Measurements from ENCODE around the gene TTLL3.
"Not testable (repeated sequence)": the region's sequence is repeated elsewhere in the genome, so short reads cannot be mapped to it uniquely, and the experiment has no call there.

The TTLL3 gene

GRCh38 chr3:9861626-9862130, 51.6 kb downstream of the TTLL3 start:
- no peak overlapping the region for H3K9ac ChIP-seq
- H3K36me3 ChIP-seq (ENCODE audit: control insufficient read depth, insufficient read depth, low read length): no peaks in the 10 kb centered on the region
- H3K27ac ChIP-seq: no peak overlapping the region
- no peaks in the 10 kb centered on the region for H3K4me1 ChIP-seq
- H2AFZ ChIP-seq: no peak overlapping the region
- no peak for TF ChIP-seq CTCF (IDR thresholded peaks at IDR 0.05)
- no peak overlapping the region for H3K4me3 ChIP-seq (ENCODE audit: low read depth, low read length)
- no peak overlapping the region for H3K4me2 ChIP-seq (ENCODE audit: low read length)
- no peaks in the 10 kb centered on the region for H3K79me2 ChIP-seq
- no peaks in the 10 kb centered on the region for H3K9me3 ChIP-seq (ENCODE audit: control insufficient read depth, low read length)
- no peaks in the 10 kb centered on the region for H3K27me3 ChIP-seq (ENCODE audit: control insufficient read depth, insufficient read depth, low read length)

- peak overlapping the region; percentile 71 for H3K4me2 ChIP-seq (ENCODE audit: low read length)
- H3K79me2 ChIP-seq: no peaks in the 10 kb centered on the region
- peak overlapping the region; percentile 92 for H2AFZ ChIP-seq
- no peaks in the 10 kb centered on the region for H3K4me1 ChIP-seq
- no peaks in the 10 kb centered on the region for H3K36me3 ChIP-seq (ENCODE audit: control insufficient read depth, insufficient read depth, low read length)
- peak; percentile 53 for TF ChIP-seq CTCF (IDR thresholded peaks at IDR 0.05)
- no peak overlapping the region for H3K9ac ChIP-seq
- no peak overlapping the region for H3K4me3 ChIP-seq (ENCODE audit: low read depth, low read length)
- H3K27ac ChIP-seq: no peak overlapping the region
- H3K9me3 ChIP-seq (ENCODE audit: control insufficient read depth, low read length): no peaks in the 10 kb centered on the region
- no peaks in the 10 kb centered on the region for H3K27me3 ChIP-seq (ENCODE audit: control insufficient read depth, insufficient read depth, low read length)
Measured at GRCh38 chr3:9862391-9863057, 52.5 kb downstream of the TTLL3 start.

GRCh38 chr3:9863058-9863772, 53.2 kb downstream of the TTLL3 start:
- H3K4me1 ChIP-seq: no peaks in the 10 kb centered on the region
- H3K4me3 ChIP-seq (ENCODE audit: low read depth, low read length): no peak overlapping the region
- no peaks in the 10 kb centered on the region for H3K79me2 ChIP-seq
- no peaks in the 10 kb centered on the region for H3K27me3 ChIP-seq (ENCODE audit: control insufficient read depth, insufficient read depth, low read length)
- H3K4me2 ChIP-seq (ENCODE audit: low read length): no peak overlapping the region
- peak overlapping the region; percentile 92 for H2AFZ ChIP-seq
- no peak overlapping the region for H3K27ac ChIP-seq
- H3K36me3 ChIP-seq (ENCODE audit: control insufficient read depth, insufficient read depth, low read length): no peaks in the 10 kb centered on the region
- H3K9me3 ChIP-seq (ENCODE audit: control insufficient read depth, low read length): no peaks in the 10 kb centered on the region
- no peak overlapping the region for H3K9ac ChIP-seq
- no peak for TF ChIP-seq CTCF (IDR thresholded peaks at IDR 0.05)

- no peak overlapping the region for H3K4me3 ChIP-seq (ENCODE audit: low read depth, low read length)
Measured at GRCh38 chr3:9864200-9864927, 54.3 kb downstream of the TTLL3 start.

GRCh38 chr3:9865125-9865637, 55.1 kb downstream of the TTLL3 start:
- H3K9me3 ChIP-seq (ENCODE audit: control insufficient read depth, low read length); H3K27me3 ChIP-seq (ENCODE audit: control insufficient read depth, insufficient read depth, low read length); H3K79me2 ChIP-seq; H3K36me3 ChIP-seq (ENCODE audit: control insufficient read depth, insufficient read depth, low read length); H3K9ac ChIP-seq; H3K27ac ChIP-seq; H2AFZ ChIP-seq; H3K4me2 ChIP-seq (ENCODE audit: low read length); H3K4me3 ChIP-seq (ENCODE audit: low read depth, low read length); H3K4me1 ChIP-seq: not testable (repeated sequence)

More at GRCh38 chr3:9864200-9864927, 54.3 kb downstream of the TTLL3 start:
- Histone ChIP-seq H3K9me3 (ENCODE audit: control insufficient read depth, low read length) (no peaks in the 10 kb centered on the region), H3K27ac (no peak overlapping the region), H3K36me3 (ENCODE audit: control insufficient read depth, insufficient read depth, low read length) (no peaks in the 10 kb centered on the region), H3K79me2 (no peaks in the 10 kb centered on the region), H3K4me1 (no peaks in the 10 kb centered on the region), H3K9ac (no peak overlapping the region), H3K27me3 (ENCODE audit: control insufficient read depth, insufficient read depth, low read length) (no peaks in the 10 kb centered on the region), H2AFZ (no peak overlapping the region), H3K4me2 (ENCODE audit: low read length) (no peak overlapping the region)
- no peak for TF ChIP-seq CTCF (IDR thresholded peaks at IDR 0.05)

Measured in parathyroid adenoma (tissue), 2 donors.